SHP77 treated with DMSO at 0.1 percent for 48 hours (cell line): Measurements from ENCODE around the gene DGKB.

Source experiments
- DNase-seq: peaks from one replicate; lab custom pipeline; 2025; lab: John Stamatoyannopoulos, UW

Gene DGKB

DNA sequence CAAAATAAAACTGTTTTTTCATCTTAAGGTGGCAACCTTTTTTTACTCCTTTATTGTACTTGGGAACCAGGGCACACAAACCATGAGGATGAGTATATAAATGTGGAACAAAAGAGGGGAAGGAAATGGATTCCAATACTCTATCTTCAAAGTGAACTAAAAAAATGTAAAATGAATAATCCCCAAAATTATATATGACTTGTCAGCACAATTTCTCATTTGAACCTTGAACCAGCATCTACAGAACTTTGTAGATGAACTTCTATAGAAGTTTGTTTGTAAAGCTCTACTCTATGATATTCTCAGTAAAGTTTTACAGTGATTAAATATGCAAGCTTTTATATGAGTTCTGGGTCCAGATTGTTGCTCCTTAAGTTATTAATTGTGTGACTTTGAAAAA, 694.8 kb downstream of the DGKB start:
- no peak for DNase-seq

DNA sequence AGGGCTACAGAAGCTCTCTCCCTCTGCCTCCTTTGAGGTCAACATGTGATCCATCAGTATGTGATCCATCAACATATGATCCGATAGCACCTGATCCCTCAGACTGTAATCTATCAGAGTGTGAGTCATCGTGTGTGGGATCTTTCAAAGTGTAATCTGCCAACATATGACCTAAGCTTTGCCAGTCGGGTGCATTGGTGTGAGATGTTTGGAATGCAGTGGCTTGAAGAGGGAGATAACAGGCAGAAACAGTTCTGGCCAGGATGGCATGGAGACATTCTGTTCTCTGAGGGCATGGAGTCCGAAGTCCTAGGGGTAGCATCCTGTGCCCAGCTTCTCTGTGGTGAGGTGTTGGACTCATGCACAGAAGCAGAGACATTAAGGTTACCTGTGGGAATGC, 695.4 kb downstream of the DGKB start:
- no peak for DNase-seq

DNA sequence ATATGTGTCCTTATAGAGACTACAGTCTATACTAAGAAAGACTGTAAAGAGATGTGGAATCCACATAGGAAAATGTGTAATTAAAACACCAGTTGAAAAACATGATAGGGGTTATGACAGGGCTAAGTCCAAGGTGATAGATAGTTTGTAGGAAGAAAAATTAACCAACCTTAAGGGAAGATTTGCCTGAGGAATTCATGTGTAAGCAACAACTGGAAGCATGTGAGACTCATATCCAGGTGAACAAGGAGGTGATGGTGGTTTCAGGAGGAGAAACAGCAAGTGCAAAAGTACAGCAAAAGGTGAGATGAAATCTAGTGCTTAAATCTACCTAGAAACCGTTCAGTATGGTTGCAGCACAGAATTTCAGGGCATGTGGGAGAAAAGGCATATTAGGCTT, 696.4 kb downstream of the DGKB start:
- DNase-seq = no peak

DNA sequence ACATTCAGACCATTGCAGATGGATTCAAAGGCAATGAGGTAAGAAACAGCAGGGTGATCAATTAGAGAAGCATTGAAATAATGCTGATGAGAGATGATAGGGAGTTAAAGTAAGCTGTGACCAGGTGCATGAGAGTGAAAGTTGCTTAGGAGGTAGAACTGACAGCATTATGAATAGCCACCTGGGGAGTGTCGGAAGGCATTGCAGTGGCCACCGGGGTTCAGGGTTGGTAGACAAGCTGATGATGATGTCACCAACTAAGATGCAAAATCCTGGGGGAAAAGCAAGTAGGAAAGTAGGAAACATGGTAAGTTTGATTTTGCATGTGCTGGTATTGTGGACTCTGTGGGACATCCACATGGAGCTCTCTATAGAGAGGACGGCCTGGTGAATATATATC, 701.2 kb downstream of the DGKB start:
- DNase-seq = no peak

DNA sequence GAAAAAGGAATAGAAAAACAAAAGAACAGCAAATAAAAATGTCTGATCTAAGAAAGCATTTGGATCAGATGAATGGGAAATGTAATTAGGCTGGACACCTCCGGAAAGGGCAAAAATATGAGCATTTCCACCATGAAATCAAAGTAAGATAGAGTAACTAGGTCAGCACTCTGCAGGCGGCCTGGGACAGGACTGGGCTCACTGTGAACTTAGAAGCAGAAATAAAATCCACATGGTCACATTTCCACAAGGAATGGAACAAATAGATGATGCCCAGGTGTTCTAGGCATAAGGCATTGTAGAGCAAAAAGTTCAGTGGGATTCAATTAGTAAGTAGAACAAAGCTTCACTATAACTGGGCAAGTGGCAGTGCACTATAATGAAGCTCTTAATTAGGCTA, 703.2 kb downstream of the DGKB start:
- no peak for DNase-seq

DNA sequence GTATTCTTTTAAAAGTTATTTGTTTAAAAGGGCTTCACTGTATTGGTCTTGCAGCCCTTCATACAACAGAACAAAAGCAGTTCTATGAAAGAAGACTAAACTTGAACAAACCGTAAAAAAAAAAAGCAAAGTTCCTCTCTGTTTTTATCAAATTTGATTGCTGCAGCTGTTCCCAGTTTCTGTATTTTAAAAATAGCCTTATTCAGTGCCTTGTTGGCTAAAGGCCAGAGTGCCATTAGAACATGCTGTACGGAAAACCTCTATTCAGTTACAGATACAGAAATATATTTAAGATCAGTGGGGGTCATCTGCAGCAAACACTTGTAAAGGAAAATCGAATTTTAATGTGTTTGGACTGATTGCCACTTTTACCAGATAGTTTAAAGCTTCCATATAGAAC, 705.3 kb downstream of the DGKB start:
- DNase-seq = no peak

DNA sequence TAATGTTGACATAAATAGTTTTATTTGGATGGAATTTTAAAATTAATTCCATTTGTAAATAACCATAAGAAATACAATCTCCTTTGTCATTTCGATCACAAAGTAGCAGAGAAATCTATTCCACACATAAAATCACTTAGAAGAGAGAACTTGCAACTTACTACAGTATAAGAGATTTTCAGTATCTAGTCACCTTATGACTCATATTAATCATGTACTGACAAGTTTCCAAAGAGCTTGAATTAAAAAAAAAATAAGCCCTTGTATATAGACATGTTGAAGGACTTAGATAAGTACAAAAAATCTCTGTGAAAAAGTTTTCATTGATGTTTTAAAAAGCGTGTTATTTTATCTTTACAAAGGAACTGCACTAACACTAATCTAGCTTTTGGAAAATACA, 706.0 kb downstream of the DGKB start:
- no peak for DNase-seq

DNA sequence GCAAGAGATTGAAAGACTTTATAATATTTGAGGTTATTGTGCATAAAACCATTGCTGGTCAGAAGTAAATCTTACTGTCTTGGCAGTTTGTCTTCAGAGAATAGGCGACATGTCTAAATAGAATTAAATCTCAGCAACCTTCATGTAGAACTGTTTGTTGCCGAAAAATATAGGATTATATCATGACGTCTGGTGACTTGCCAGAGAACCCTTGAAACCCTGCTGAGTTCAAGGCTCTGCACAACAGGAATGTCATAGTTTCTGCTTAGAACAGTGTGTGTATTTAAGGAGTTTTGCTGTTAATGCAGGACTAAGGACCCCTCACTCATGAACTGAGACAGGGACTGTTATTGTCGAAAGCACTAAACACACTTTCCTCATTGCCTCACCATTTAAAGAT, 706.7 kb downstream of the DGKB start:
- DNase-seq = no peak

DNA sequence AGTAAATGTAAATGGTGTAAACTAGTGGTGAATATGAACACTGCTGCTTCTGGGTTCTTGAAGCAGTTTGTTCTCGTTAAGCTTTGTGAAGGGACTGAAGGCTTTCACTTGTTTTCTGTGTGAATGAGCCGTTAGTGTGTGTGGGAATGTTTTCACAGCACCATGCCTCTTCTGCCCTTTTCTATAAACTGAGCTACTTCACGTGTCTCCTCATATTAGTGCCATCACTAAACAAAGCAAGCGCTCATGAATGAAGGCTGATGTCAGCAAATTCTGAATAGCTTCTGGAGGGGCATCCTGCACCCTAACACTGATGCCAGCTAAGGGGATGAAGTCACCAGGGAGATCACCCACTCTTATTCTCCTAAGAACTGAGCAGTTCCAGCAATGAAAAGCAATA, 707.5 kb downstream of the DGKB start:
- DNase-seq = no peak

DNA sequence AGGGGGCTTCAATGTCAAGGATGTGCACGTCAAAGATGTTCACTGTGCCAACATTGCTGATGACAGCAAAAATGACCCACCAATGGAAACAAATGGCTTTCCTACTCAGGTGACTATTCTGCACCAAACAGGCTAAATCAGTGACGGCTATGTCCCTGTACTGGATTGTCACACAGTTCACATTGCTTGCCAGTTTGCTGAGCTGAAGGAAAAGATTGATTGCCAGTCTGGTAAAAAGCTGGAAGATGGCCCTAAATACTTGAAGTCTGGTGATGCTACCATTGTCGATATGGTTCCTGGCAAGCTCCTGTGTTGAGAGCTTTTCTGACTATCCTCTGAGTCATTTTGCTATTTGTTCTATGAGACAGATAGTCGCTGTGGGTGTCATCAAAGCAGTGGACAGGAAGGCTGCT, 710.9 kb downstream of the DGKB start:
- no peak for DNase-seq

DNA sequence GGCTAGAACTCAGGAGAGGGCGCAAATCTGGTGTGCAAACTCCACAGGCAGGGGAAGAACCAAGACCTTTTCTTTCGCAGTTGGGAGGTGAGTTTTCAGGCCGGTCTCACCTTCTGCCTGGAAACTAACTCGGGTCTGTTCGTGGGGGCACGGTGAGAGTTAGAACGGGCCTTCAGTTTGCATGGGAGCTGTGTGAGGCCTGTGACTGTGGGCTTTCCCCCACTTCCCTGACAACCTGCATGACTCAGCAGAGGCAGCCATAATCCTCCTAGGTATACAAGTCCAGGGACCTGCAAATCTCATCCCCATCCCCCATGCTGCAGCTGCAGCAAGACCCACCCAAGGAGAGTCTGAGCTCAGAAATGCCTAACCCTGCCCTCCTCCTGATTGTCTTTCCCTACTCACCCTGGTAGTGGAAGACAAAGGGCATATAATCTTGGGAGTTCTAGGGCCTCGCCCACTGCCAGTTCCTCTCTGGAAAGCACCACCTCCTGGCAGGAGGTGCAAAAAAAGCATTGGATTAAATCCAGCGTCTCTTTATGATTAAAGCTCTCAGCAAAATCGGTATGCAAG, 718.2 kb downstream of the DGKB start:
- no peak for DNase-seq

DNA sequence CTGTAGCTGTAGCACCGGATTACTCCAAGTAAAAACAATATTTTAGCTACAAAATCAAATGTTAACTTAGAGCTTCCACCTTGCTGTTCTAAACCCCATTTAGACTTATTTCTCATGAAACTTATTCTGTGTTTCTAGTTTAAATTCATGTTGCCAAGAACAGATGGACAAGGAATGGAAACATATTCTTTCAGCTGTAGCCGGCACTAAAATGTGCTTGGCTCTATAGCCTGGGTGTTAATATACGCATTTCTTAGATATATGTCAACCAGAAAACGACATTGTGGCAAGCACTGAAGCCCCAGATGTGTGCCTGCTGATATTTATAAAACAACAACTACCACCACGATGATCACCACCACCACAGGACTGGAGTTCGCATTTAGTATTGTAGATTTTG, 722.8 kb downstream of the DGKB start:
- no peak for DNase-seq

DNA sequence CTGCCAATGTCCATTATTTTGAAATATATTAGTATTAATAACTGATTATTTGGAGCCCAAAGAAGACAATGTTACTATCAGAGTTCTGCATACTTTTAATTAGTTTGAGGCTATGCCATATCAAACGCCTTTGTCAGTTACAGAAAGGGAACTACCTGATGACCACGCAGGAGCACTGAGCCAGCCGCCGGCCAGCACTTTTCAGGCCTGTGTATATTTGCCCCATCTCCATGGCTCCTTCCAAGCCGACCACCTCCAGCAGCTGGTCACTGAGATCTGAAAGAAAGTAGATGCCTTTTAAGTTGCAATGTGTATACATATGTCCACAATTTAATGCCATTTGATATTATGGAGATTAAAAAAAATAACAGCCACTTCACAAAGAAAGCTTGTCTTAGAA, 724.7 kb downstream of the DGKB start:
- DNase-seq = no peak

DNA sequence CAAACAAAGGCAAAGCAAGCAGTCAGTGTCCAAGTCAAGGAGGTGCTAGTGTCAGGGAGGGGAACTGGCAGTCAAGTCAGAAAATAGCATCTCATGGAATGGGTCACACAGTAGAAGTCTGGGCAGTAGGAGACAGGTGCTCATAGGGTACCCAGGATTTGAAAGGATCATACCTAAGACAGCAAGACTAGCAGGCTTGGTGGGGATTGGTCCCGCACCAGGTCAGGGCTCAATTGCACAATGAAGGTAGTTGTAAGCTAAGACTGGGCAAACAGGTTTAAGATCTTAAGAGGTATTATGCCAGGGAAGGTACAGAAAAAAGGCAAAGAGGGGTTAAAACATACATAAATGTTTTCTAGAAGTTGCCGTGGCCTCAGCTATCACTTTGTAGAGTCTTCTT, 731.7 kb downstream of the DGKB start:
- no peak for DNase-seq

DNA sequence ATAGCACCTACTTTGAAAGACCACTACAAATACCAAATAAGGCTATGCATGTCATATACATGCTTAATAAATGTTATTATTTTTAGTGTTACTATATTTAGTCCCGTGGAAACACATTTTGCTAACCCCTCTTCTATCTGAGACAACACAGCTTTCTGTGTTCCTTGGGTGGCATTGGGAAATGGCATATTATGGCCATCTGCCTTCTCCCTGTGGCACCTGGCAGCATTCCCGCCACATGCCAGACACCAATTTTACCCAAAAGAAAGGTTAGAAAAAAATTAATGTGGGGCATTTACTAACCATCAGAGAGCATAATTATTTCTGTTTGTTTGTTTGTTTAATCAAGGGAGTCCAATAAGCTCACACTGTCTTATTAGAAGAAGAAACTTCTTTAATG, 744.4 kb downstream of the DGKB start:
- DNase-seq = no peak

DNA sequence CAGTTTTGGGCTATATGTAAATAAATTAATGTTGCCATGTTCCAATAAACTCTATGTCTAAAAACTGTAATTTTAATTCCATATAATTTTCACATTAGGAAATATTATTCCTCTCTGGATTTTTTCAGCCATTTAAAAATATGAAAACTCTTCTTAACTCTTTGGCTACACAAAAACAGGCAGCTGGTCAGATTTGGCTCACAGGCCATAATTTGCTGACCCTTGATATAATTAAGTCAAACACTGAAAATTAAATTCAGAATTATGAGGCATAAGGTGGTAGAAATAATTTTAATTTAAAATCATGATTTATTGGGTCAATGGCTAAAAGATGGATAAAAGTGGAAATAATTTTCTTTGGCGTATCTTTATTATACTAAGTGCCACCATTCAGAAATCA, 746.1 kb downstream of the DGKB start:
- DNase-seq = no peak

DNA sequence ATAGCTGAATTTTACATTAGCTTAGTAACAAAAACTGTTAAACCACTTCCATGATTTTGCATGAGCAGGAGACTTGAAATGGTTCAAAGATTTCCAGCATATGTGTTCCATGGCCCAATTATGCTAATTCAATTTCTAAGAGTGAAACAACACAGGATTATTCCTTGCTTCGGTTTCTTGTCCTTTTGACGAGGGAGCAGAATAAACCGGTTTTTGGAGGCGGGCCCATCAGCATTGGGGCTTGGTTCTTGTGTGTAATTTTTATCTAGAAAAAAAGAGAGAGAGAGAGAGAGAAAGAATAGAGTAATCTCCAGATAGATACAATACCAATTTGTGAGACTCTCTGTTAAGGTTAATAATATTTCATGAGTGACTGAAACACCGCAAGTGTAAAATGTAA, 753.6 kb downstream of the DGKB start:
- no peak for DNase-seq

DNA sequence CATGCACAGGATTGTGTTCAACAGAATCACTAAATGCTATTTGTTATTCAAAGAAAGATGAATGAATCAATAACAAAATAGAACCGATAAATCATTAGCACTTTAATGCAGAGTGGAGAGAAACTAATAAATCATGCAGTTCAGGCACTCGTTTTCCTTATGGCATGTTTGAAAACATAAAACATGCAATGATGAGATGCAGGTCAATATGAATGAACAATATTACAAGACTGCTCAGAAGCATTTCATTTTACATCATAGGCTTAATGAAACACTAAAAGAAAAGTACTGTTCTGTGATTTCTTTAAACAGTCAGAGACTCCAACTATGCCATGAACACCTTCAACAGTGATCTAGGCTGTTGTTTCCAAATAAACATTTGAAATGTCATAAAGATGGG, 755.0 kb downstream of the DGKB start:
- no peak for DNase-seq

DNA sequence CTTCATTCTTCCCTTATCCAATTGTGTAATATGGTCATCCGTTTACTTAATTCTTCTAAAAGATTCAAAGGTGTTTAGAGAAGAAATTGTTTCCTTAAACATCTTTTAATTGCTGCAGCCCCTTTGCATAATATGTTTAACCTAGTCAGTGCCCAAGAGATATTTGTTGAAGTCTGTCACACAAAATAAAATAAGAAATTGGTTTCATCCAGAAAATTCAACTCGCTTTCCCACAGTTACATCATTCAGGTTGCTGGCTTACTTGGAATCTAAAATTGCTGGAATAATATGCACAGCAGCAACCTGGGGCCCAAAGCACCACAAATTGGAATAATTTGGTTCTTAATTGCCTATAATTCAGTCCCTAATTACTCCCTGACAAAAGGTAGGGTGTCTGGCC, 758.0 kb downstream of the DGKB start:
- DNase-seq = no peak

DNA sequence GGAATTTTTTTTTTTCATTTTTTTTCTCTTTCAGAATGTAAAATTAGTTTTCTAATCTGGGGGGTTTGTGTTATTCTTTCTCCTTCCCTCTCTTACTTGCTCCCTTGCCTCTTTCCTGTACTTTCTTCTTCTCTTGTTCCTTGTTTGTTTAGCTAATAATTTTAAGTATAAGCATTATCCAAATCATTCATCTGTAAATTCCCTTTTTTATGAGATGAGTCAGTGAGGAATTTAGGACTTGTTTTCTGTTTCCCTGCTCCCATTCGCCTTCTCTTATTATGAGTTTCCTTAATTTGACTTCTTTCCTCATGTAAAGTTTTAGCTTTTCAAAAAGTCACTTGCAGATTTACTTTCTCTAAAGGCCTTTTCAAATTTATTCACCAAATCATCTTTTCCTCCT, 758.4 kb downstream of the DGKB start:
- no peak for DNase-seq

DNA sequence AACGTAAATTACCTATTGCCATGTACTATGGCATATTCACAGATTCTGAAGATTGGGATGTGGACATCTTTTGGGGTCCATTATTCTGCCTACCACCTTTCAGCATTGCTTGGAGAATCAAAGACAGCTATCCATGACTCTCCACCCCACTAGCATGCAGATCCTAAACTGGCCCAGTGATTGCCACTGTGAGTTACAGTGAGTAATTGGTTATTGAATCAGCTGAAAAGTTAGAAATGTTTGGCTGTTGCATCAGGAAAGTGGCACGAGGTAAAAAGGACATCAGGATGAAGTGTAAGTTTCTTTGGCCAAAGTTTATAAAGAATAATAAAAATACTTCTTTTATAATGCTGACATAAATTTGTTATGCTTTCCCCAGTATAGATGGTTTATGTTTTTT, 764.9 kb downstream of the DGKB start:
- no peak for DNase-seq

DNA sequence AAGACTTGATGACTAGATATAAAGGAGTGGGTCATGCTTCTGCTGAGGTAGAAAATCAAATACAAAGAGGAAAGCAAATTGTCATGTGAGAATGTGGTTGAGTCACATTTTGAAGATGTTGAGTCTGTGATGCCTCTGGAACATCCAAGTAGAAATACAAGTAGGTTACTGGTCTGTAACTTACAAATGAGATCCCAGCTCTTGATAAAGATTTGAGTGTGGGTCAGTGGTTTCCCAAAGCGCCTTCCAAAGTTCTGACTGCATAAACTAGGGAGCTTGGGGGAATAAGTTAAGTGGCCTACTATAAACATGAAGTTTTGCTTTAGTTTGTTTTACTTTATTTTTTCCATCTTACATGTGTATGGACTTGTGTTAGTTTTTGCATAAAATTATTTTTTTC, 768.8 kb downstream of the DGKB start:
- no peak for DNase-seq

DNA sequence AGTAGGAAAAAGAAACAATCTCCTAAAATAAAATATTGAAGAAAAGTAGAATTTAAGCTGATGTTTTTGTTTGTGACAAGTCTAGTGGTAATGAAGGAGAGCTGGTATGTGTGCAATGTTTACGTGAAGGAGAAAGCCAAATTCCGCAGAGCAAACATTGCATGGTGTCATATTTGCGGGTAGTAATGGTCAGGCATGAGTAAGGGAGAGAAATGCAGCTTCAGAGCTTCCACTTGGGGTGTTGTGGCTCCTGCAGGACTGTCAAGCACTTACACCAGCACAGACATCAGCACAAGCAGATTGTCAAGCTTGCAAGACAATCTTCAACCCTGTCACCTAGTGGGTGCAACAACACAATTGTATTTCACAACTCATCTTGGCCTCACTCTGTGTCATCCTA, 776.6 kb downstream of the DGKB start:
- no peak for DNase-seq

DNA sequence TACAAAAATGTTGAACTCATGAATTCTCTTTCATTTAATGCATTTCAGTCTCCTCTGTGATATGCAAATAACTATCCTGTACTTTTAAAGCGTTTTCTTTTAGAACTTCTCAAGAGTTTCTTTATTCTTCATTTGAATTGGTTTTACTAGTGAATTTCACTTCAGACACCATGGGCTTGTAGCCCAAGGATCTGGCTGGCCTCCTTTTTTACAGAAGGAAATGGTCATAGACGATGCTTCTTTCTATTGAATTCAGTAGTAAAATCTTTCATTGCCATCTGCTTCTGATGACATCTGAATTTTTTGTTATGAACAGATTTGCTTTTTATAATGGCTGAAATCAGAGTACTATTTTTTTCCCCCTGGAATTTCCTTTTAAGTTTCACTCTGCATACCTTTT, 777.8 kb downstream of the DGKB start:
- DNase-seq = no peak

DNA sequence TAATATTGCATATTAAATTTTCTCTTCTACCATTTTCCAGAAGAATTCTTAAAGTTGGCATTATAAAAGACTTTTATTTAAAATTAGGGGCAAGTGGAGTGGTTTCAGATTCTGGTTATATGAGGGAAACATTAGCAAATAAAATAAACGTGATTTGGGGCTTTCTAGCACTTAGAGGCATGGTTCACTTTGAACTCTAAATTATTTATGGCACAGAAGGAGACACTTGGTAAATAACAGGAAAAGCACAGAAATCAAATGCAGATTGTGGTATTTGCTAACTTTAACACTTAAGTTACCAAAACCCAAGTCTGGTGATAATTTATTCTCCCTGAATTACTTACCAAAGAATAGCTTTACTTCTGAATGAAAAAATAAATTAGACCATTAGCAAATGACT, 778.6 kb downstream of the DGKB start:
- no peak for DNase-seq
